Caco-2 (cell line): ENCODE results near the gene TSC22D1. TPM values are rescaled to one million over a fixed set of nuclear protein-coding genes. Genes with fewer than 3 reads are reported as not detected.

Experiments
- BruUV-seq: library from RNA; stranded (reverse); fragments of 400-500 nt; replicated peaks from 2 replicates; lab custom pipeline; 2021; lab: Mats Ljungman, UMichigan
- CTCF ChIA-PET: fragments of 300-600 bp; sonication (Branson Sonifier 250); formaldehyde crosslinking; loops from one replicate; lab custom pipeline; 2022; ENCODE audit warnings: antibody characterized with exemption; lab: Charles Lee
- POLR2A ChIA-PET: fragments of 300-600 bp; sonication (Branson Sonifier 250); formaldehyde crosslinking; loops from one replicate; lab custom pipeline; 2022; ENCODE audit warnings: antibody characterized with exemption; lab: Charles Lee
- DNase-seq, 2 experiments: peaks; one replicate each; pipeline versions ENCODE4 v3.0.0 to v3.0.0-alpha.2; 2020 to 2022
- H3K27me3 ChIP-seq: replicated peaks from 2 replicates; pipeline ENCODE4 v1.6.0; 2011; ENCODE audit warnings: low read length; ENCODE audit not compliant: control insufficient read depth, insufficient read depth
- H3K36me3 ChIP-seq: 2 replicates; pipeline ENCODE4 v1.5.1; 2011; ENCODE audit warnings: low read length; ENCODE audit not compliant: control insufficient read depth, insufficient read depth
- H3K4me1 ChIP-seq: fragments of 250-450 bp; sonication (Bioruptor Pico); 2 replicates; pipeline ENCODE4 v1.5.1; 2020; ENCODE audit warnings: mild to moderate bottlenecking
- H3K4me3 ChIP-seq: 2 replicates; pipeline ENCODE4 v1.5.1; 2011; ENCODE audit warnings: low read depth, mild to moderate bottlenecking, control low read depth, low read length
- H3K9me3 ChIP-seq: fragments of 250-450 bp; sonication (Bioruptor Pico); 2 replicates; pipeline ENCODE4 v1.5.1; 2020; ENCODE audit warnings: mild to moderate bottlenecking, moderate library complexity
- H3K27ac Mint-ChIP-seq: one replicate; pipeline ENCODE4 v1.8.0; 2022; ENCODE audit warnings: mixed read lengths; ENCODE audit not compliant: unreplicated experiment
- H3K27me3 Mint-ChIP-seq: one replicate; pipeline ENCODE4 v1.8.0; 2022; ENCODE audit warnings: mixed read lengths; ENCODE audit not compliant: insufficient read depth, unreplicated experiment
- H3K36me3 Mint-ChIP-seq: one replicate; pipeline ENCODE4 v1.8.0; 2022; ENCODE audit warnings: mild to moderate bottlenecking, mixed read lengths; ENCODE audit not compliant: insufficient read depth, unreplicated experiment
- H3K4me1 Mint-ChIP-seq: one replicate; pipeline ENCODE4 v1.8.0; 2022; ENCODE audit warnings: low read depth, mixed read lengths; ENCODE audit not compliant: unreplicated experiment
- H3K4me3 Mint-ChIP-seq: one replicate; pipeline ENCODE4 v1.8.0; 2022; ENCODE audit warnings: mild to moderate bottlenecking, moderate library complexity, mixed read lengths; ENCODE audit not compliant: unreplicated experiment
- H3K9me3 Mint-ChIP-seq: one replicate; pipeline ENCODE4 v1.8.0; 2022; ENCODE audit warnings: mixed read lengths; ENCODE audit not compliant: unreplicated experiment
- CTCF ChIP-seq, 2 experiments: fragments of 200-600 bp in 1 of 2; IDR thresholded peaks; 1 replicate in 1 of 2; 2 replicates in 1 of 2; pipeline versions ENCODE4 v1.5.1 to v1.8.0; 2011 to 2022; ENCODE audit warnings: antibody characterized with exemption in 1 of 2, control low read depth in 1 of 2, inconsistent platforms in 1 of 2, low read depth in 1 of 2, low read length in 1 of 2, mild to moderate bottlenecking in 1 of 2, moderate library complexity in 1 of 2; ENCODE audit not compliant: insufficient read depth in 1 of 2, severe bottlenecking in 1 of 2, unreplicated experiment in 1 of 2
- intact Hi-C: fragments of 100-400 bp; cut with micrococcal nuclease; formaldehyde crosslinking; loops from one replicate; pipeline ENCODE4 v1.10.0; 2022; ENCODE audit not compliant: unreplicated experiment
- total RNA-seq: library from RNA; stranded (reverse); gene quantifications from 2 replicates; pipeline ENCODE4 v1.2.3, GENCODE V29; 2022

Gene TSC22D1
- total RNA-seq, 1 experiment from 2014 or later: 159 TPM

- BruUV-seq: TSS peak; percentile 83
- CTCF ChIA-PET: interaction anchor here (0.9 to 1.9 kb wide), 9 partner anchors 32 to 533 kb away, joined by 3 to 11 read pairs (median 5); no protein-coding TSS in a partner anchor
- POLR2A ChIA-PET: interaction anchor here (0.5 to 2.2 kb wide), 28 partner anchors 12 to 816 kb away, joined by 3 to 44 read pairs (median 8); partner anchors contain the start of genes CCDC122 and LACC1
Observed at GRCh38 chr13:44435919-44436510, 140.1 kb downstream of the TSC22D1 start.

GRCh38 chr13:44435142-44435918 is 140.8 kb downstream of the TSC22D1 start:
- TSS peak; percentile 97 for BruUV-seq
- Histone ChIP-seq H3K4me1 (peaks cover 50% of the 10 kb centered on the region), H3K4me3 (peak overlapping the region; percentile 91), H3K36me3 (peaks cover 6% of the 10 kb centered on the region), H3K27me3 (no peaks in the 10 kb centered on the region), H3K9me3 (no peaks in the 10 kb centered on the region)
- Mint-ChIP-seq H3K36me3 (peaks cover 51% of the 10 kb centered on the region), H3K27ac (peak overlapping the region; percentile 98), H3K9me3 (no peaks in the 10 kb centered on the region), H3K4me3 (peak overlapping the region; percentile 93), H3K4me1 (peaks cover 48% of the 10 kb centered on the region), H3K27me3 (no peaks in the 10 kb centered on the region)
- peak; percentile 95 to 99 for DNase-seq
- intact Hi-C loops: loop anchor here (1.0 to 5.0 kb wide), 9 partner anchors 31 to 448 kb away; no protein-coding TSS in a partner anchor
- no peak for TF ChIP-seq CTCF (IDR thresholded peaks at IDR 0.05; ENCODE audit: insufficient read depth in 1 of 2, low read depth in 1 of 2, low read length in 1 of 2, severe bottlenecking in 1 of 2, unreplicated experiment in 1 of 2)
- ChIA-PET POLR2A (interaction anchor here (0.6 to 1.5 kb wide), 44 partner anchors 9 to 1166 kb away, joined by 3 to 37 read pairs (median 7); partner anchors contain the start of genes CCDC122 and LACC1), CTCF (interaction anchor here (0.5 to 1.3 kb wide), 20 partner anchors 13 to 1140 kb away, joined by 3 to 15 read pairs (median 5); no protein-coding TSS in a partner anchor)

More at GRCh38 chr13:44435919-44436510, 140.1 kb downstream of the TSC22D1 start:
- no peaks in the 10 kb centered on the region for H3K9me3 Mint-ChIP-seq
- no peaks in the 10 kb centered on the region for H3K27me3 ChIP-seq
- H3K36me3 Mint-ChIP-seq: peaks cover 51% of the 10 kb centered on the region
- H3K9me3 ChIP-seq: no peaks in the 10 kb centered on the region
- TF ChIP-seq CTCF (IDR thresholded peaks at IDR 0.05; ENCODE audit: insufficient read depth in 1 of 2, low read depth in 1 of 2, low read length in 1 of 2, severe bottlenecking in 1 of 2, unreplicated experiment in 1 of 2): no peak
- H3K27ac Mint-ChIP-seq: peak overlapping the region; percentile 98
- DNase-seq: no peak
- intact Hi-C loops: loop anchor here (1.0 to 5.0 kb wide), 13 partner anchors 32 to 449 kb away; no protein-coding TSS in a partner anchor
- peaks cover 43% of the 10 kb centered on the region for H3K4me1 ChIP-seq
- H3K36me3 ChIP-seq: peaks cover 6% of the 10 kb centered on the region
- H3K4me3 ChIP-seq: peak overlapping the region; percentile 91
- no peaks in the 10 kb centered on the region for H3K27me3 Mint-ChIP-seq
- peak overlapping the region; percentile 93 for H3K4me3 Mint-ChIP-seq
- H3K4me1 Mint-ChIP-seq: peaks cover 43% of the 10 kb centered on the region

- Mint-ChIP-seq H3K27me3 (no peaks in the 10 kb centered on the region), H3K4me1 (peaks cover 53% of the 10 kb centered on the region)
Observed at GRCh38 chr13:44434766-44435141, 141.4 kb downstream of the TSC22D1 start.

More at GRCh38 chr13:44434766-44435141, 141.4 kb downstream of the TSC22D1 start:
- Mint-ChIP-seq H3K36me3 (peaks cover 51% of the 10 kb centered on the region), H3K4me3 (peak overlapping the region; percentile 93), H3K9me3 (no peaks in the 10 kb centered on the region), H3K27ac (peak overlapping the region; percentile 98)
- no TSS peak for BruUV-seq
- POLR2A ChIA-PET: interaction anchor here (0.6 to 1.5 kb wide), 31 partner anchors 10 to 1006 kb away, joined by 3 to 37 read pairs (median 7); partner anchors contain the start of genes CCDC122 and LACC1
- Histone ChIP-seq H3K4me3 (peak overlapping the region; percentile 48), H3K27me3 (no peaks in the 10 kb centered on the region), H3K9me3 (no peaks in the 10 kb centered on the region), H3K36me3 (peaks cover 6% of the 10 kb centered on the region), H3K4me1 (peaks cover 53% of the 10 kb centered on the region)
- CTCF ChIA-PET: interaction anchor here (0.7 to 1.3 kb wide), 10 partner anchors 14 to 382 kb away, joined by 3 to 9 read pairs (median 4); no protein-coding TSS in a partner anchor
- no peak for DNase-seq
- TF ChIP-seq CTCF (IDR thresholded peaks at IDR 0.05; ENCODE audit: insufficient read depth in 1 of 2, low read depth in 1 of 2, low read length in 1 of 2, severe bottlenecking in 1 of 2, unreplicated experiment in 1 of 2): no peak
- intact Hi-C loops: loop anchor here (1.0 to 5.0 kb wide), 9 partner anchors 30 to 447 kb away; no protein-coding TSS in a partner anchor
